Neural cell (in vitro differentiated cells): Measurements from ENCODE around the gene EXOC4.

Source experiments
- EP300 ChIP-seq: fragments of 450-650 bp; conservative IDR thresholded peaks from 2 replicates; pipeline ENCODE4 v1.6.1; 2014; ENCODE audit warnings: antibody characterized with exemption, mild to moderate bottlenecking, moderate library complexity; ENCODE audit not compliant: poor library complexity, severe bottlenecking
- EZH2 ChIP-seq: fragments of 200-600, 300-800 bp; shearing (Covaris generic), sonication (generic); IDR thresholded peaks from 2 replicates; pipeline ENCODE4 v1.6.1; 2014; ENCODE audit warnings: antibody characterized with exemption, low read length, borderline replicate concordance, mild to moderate bottlenecking; ENCODE audit not compliant: insufficient read depth, poor library complexity, severe bottlenecking
- MXI1 ChIP-seq: fragments of 450-650 bp; conservative IDR thresholded peaks from 2 replicates; pipeline ENCODE4 v1.6.1; 2014; ENCODE audit warnings: antibody characterized with exemption, mild to moderate bottlenecking; ENCODE audit not compliant: poor library complexity, severe bottlenecking
- POLR2AphosphoS5 ChIP-seq: IDR thresholded peaks from 2 replicates; pipeline ENCODE4 v1.6.1; 2012
- RAD21 ChIP-seq: fragments of 450-650 bp; conservative IDR thresholded peaks from 2 replicates; pipeline ENCODE4 v1.6.1; 2014; ENCODE audit warnings: antibody characterized with exemption, mild to moderate bottlenecking, moderate library complexity
- TAF1 ChIP-seq: IDR thresholded peaks from 2 replicates; pipeline ENCODE4 v1.6.1; 2012; ENCODE audit warnings: low read depth
- TF ChIP-seq, protein P1 (sequence below): fragments of 450-650 bp; IDR thresholded peaks from 2 replicates; pipeline ENCODE4 v1.5.1; 2014; ENCODE audit warnings: antibody characterized with exemption, mild to moderate bottlenecking, moderate library complexity; ENCODE audit not compliant: poor library complexity, severe bottlenecking

DNA sequence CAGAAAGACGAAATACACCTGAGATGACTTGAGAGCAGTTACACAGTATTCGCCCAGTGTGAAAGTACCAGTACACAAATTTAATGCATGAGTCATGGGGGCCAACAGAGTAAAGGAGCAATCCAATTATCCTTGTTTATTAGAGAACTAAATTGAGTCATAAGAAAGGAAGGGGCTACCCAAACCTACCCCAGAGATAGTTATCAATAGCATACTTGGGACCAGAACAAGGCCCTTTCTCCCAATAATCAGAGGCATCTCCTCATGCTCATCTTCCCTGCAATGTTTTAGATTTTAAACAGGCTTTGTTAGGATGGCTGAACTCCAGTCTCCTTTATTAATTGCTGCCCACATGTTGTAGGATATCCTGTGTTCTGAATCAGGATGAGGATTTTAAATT lies 634.6 kb downstream of the EXOC4 start:
- TF ChIP-seq RAD21 (no peak), TAF1 (no peak), EP300 (no peak), POLR2AphosphoS5 (no peak), MXI1 (no peak), EZH2 (no peak)
- TF ChIP-seq, protein P1, sequence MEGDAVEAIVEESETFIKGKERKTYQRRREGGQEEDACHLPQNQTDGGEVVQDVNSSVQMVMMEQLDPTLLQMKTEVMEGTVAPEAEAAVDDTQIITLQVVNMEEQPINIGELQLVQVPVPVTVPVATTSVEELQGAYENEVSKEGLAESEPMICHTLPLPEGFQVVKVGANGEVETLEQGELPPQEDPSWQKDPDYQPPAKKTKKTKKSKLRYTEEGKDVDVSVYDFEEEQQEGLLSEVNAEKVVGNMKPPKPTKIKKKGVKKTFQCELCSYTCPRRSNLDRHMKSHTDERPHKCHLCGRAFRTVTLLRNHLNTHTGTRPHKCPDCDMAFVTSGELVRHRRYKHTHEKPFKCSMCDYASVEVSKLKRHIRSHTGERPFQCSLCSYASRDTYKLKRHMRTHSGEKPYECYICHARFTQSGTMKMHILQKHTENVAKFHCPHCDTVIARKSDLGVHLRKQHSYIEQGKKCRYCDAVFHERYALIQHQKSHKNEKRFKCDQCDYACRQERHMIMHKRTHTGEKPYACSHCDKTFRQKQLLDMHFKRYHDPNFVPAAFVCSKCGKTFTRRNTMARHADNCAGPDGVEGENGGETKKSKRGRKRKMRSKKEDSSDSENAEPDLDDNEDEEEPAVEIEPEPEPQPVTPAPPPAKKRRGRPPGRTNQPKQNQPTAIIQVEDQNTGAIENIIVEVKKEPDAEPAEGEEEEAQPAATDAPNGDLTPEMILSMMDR: no peak
